Measurements from ENCODE around the gene ATP11C.

- TF ChIP-seq CTCF (IDR thresholded peaks at IDR 0.05) (no peak), POLR2AphosphoS5 (IDR thresholded peaks at IDR 0.05) (no peak), POLR2A (IDR thresholded peaks at IDR 0.05) (no peak), EP300 (IDR thresholded peaks at IDR 0.05) (no peak)
These were observed 106.5 kb downstream of the ATP11C start for GRCh38 chrX:139826065-139827044.

Data from sigmoid colon (tissue), 4 donors.